GM23338 (cell line): ENCODE results near the gene PBLD. TPM values are rescaled to one million over a fixed set of nuclear protein-coding genes. Genes with fewer than 3 reads are reported as not detected.

Experiments used
- ATAC-seq: fragments of 200-7000 bp; cut with Tn5 transposase; 3 replicates; pipeline ENCODE4 v1.9.1; 2020
- DNase-seq: peaks from one replicate; pipeline ENCODE4 v3.0.0-alpha.2; 2015; ENCODE audit warnings: low spot score
- H2AFZ ChIP-seq: fragments of 200-600 bp; sonication (generic); 2 replicates; pipeline ENCODE4 v1.8.0; 2016; ENCODE audit warnings: antibody characterized with exemption, mild to moderate bottlenecking, moderate library complexity
- H3F3A ChIP-seq: fragments of 200-600 bp; sonication (generic); replicated peaks from 2 replicates; pipeline ENCODE4 v1.8.0; 2017; ENCODE audit warnings: antibody characterized with exemption, mixed run types, low read depth
- H3K27ac ChIP-seq: fragments of 200-600 bp; sonication (generic); 2 replicates; pipeline ENCODE4 v1.6.1; 2016; ENCODE audit warnings: low read depth
- H3K27me3 ChIP-seq: fragments of 200-600 bp; sonication (generic); 2 replicates; pipeline ENCODE4 v1.8.0; 2016; ENCODE audit warnings: mild to moderate bottlenecking, mixed run types, moderate library complexity; ENCODE audit not compliant: insufficient read depth
- H3K36me3 ChIP-seq: fragments of 200-600 bp; sonication (generic); 2 replicates; pipeline ENCODE4 v1.8.0; 2016; ENCODE audit warnings: mild to moderate bottlenecking; ENCODE audit not compliant: insufficient read depth
- H3K4me1 ChIP-seq: fragments of 200-600 bp; sonication (generic); 2 replicates; pipeline ENCODE4 v1.8.0; 2016; ENCODE audit warnings: mild to moderate bottlenecking, moderate library complexity; ENCODE audit not compliant: insufficient read depth
- H3K4me2 ChIP-seq: fragments of 200-600 bp; sonication (generic); 2 replicates; pipeline ENCODE4 v1.7.1; 2017; ENCODE audit warnings: mixed run types
- H3K4me3 ChIP-seq: fragments of 200-600 bp; sonication (generic); 2 replicates; pipeline ENCODE4 v1.6.1; 2016; ENCODE audit warnings: mixed run types
- H3K79me2 ChIP-seq: fragments of 200-600 bp; sonication (generic); replicated peaks from 2 replicates; pipeline ENCODE4 v1.8.0; 2017; ENCODE audit warnings: mild to moderate bottlenecking; ENCODE audit not compliant: insufficient read depth
- H3K9me2 ChIP-seq: fragments of 200-600 bp; sonication (generic); 2 replicates; pipeline ENCODE4 v1.8.0; 2017; ENCODE audit not compliant: insufficient read depth
- H4K20me1 ChIP-seq: fragments of 200-600 bp; sonication (generic); replicated peaks from 2 replicates; pipeline ENCODE4 v1.8.0; 2017; ENCODE audit warnings: mild to moderate bottlenecking; ENCODE audit not compliant: insufficient read depth
- H3K27ac Mint-ChIP-seq: 2 replicates; pipeline ENCODE4 v1.8.0; 2020; ENCODE audit warnings: inconsistent platforms, mild to moderate bottlenecking, moderate library complexity, mixed read lengths
- H3K27me3 Mint-ChIP-seq: 3 replicates; pipeline ENCODE4 v1.8.0; 2022; ENCODE audit warnings: low read depth, mild to moderate bottlenecking, moderate library complexity, mixed read lengths, inconsistent platforms; ENCODE audit not compliant: insufficient read depth, poor library complexity
- H3K36me3 Mint-ChIP-seq: 3 replicates; pipeline ENCODE4 v1.8.0; 2021; ENCODE audit warnings: low read depth, mild to moderate bottlenecking, inconsistent platforms, moderate library complexity, mixed read lengths
- H3K4me1 Mint-ChIP-seq: 3 replicates; pipeline ENCODE4 v1.8.0; 2020; ENCODE audit warnings: mild to moderate bottlenecking, inconsistent platforms, mixed read lengths
- H3K4me3 Mint-ChIP-seq: 3 replicates; pipeline ENCODE4 v1.8.0; 2021; ENCODE audit warnings: moderate library complexity, mild to moderate bottlenecking, inconsistent platforms, mixed read lengths
- H3K9me3 Mint-ChIP-seq: 3 replicates; pipeline ENCODE4 v1.8.0; 2020; ENCODE audit warnings: moderate library complexity, mild to moderate bottlenecking, inconsistent platforms, mixed read lengths
- CREB1 ChIP-seq: fragments of 250-450 bp; sonication (Bioruptor Pico); IDR thresholded peaks from 2 replicates; pipeline ENCODE4 v1.5.0; 2020; ENCODE audit warnings: low read depth, mild to moderate bottlenecking, moderate library complexity
- CTCF ChIP-seq, 2 experiments: fragments of 200-600 bp in 1 of 2; sonication (generic) in 1 of 2; conservative IDR thresholded peaks; 2 replicates each; pipeline versions ENCODE4 v1.5.1 to v1.6.1; 2016 to 2017; ENCODE audit warnings: antibody characterized with exemption in 2 of 2, low read depth in 2 of 2, mild to moderate bottlenecking in 2 of 2, moderate library complexity in 1 of 2
- ETS1 ChIP-seq: IDR thresholded peaks from 2 replicates; pipeline ENCODE4 v1.6.1; 2016; ENCODE audit warnings: antibody characterized with exemption
- EZH2 ChIP-seq: fragments of 200-600 bp; sonication (generic); IDR thresholded peaks from one replicate; pipeline ENCODE4 v1.8.0; 2017; ENCODE audit warnings: antibody characterized with exemption, mild to moderate bottlenecking, low read depth; ENCODE audit not compliant: unreplicated experiment
- EZH2phosphoT487 ChIP-seq: fragments of 200-600 bp; sonication (generic); IDR thresholded peaks from one replicate; pipeline ENCODE4 v1.8.1; 2018; ENCODE audit warnings: antibody characterized with exemption; ENCODE audit not compliant: unreplicated experiment
- JUNB ChIP-seq: IDR thresholded peaks from one replicate; pipeline ENCODE4 v1.6.1; 2016; ENCODE audit warnings: antibody characterized with exemption; ENCODE audit not compliant: unreplicated experiment
- NANOG ChIP-seq: IDR thresholded peaks from 2 replicates; pipeline ENCODE4 v1.6.1; 2016; ENCODE audit warnings: antibody characterized with exemption, borderline replicate concordance
- POLR2AphosphoS5 ChIP-seq: IDR thresholded peaks from 2 replicates; pipeline ENCODE4 v1.6.1; 2016; ENCODE audit warnings: antibody characterized with exemption, low read depth
- REST ChIP-seq: IDR thresholded peaks from one replicate; pipeline ENCODE4 v1.6.1; 2018; ENCODE audit warnings: antibody characterized with exemption; ENCODE audit not compliant: unreplicated experiment
- STAT1 ChIP-seq: IDR thresholded peaks from one replicate; pipeline ENCODE4 v1.6.1; 2016; ENCODE audit warnings: antibody characterized with exemption; ENCODE audit not compliant: unreplicated experiment
- ZNF114 ChIP-seq: fragments of 250-450 bp; sonication (Bioruptor Pico); IDR thresholded peaks from 2 replicates; pipeline ENCODE4 v1.5.0; 2020; ENCODE audit warnings: mild to moderate bottlenecking, moderate library complexity
- ZNF331 ChIP-seq: fragments of 250-450 bp; sonication (Bioruptor Pico); IDR thresholded peaks from 2 replicates; pipeline ENCODE4 v1.5.0; 2020; ENCODE audit warnings: low read depth, mild to moderate bottlenecking, moderate library complexity
- ZNF462 ChIP-seq: fragments of 250-450 bp; sonication (Bioruptor Pico); IDR thresholded peaks from 2 replicates; pipeline ENCODE4 v1.5.0; 2020; ENCODE audit warnings: mild to moderate bottlenecking, moderate library complexity
- polyA plus RNA-seq: library from polyadenylated mRNA; unstranded; fragments of >200 nt; fragmentation: Nextera tagmentation; extraction: Ambion mirVana; gene quantifications from 2 replicates; pipeline ENCODE4 v1.2.1, GENCODE V29; 2016
- total RNA-seq: library from RNA; depleted of rRNA; stranded (reverse); fragments of >200 nt; shearing (Covaris generic); gene quantifications from 2 replicates; pipeline ENCODE4 v1.2.3, GENCODE V29; 2014

PBLD gene
- total and polyA plus RNA-seq, 2 experiments from 2014 or later, result 0.90 to 1.5 TPM

GRCh38 chr10:68364101-68364886 lies 31.6 kb upstream of the PBLD start:
- no peaks in the 10 kb centered on the region for H3K27me3 ChIP-seq
- DNase-seq (no peak), ATAC-seq (no peak)
- no peaks in the 10 kb centered on the region for H3K9me2 ChIP-seq
- TF ChIP-seq STAT1 (no peak), REST (no peak), EZH2phosphoT487 (no peak), JUNB (no peak), EZH2 (no peak), ETS1 (no peak), POLR2AphosphoS5 (no peak), ZNF331 (no peak), NANOG (no peak), ZNF462 (CRISPR knock-in tag) (no peak), ZNF114 (CRISPR knock-in tag) (no peak), CREB1 (CRISPR knock-in tag) (no peak), CTCF (conservative IDR thresholded peaks at IDR 0.05; ENCODE audit: low read depth in 2 of 2) (no peak)
- no peak overlapping the region for H3K27ac ChIP-seq
- H3K4me2 ChIP-seq, result no peak overlapping the region
- no peaks in the 10 kb centered on the region for H4K20me1 ChIP-seq
- Mint-ChIP-seq H3K36me3 (peaks cover 8% of the 10 kb centered on the region; the same call in 2 of the 3 replicates), H3K27me3 (peaks cover 2% of the 10 kb centered on the region), H3K4me3 (no peak overlapping the region), H3K4me1 (no peaks in the 10 kb centered on the region), H3K27ac (no peak overlapping the region), H3K9me3 (no peaks in the 10 kb centered on the region)
- no peak overlapping the region for H3K4me3 ChIP-seq
- H3K36me3 ChIP-seq, result peaks cover 9% of the 10 kb centered on the region; the same call in 1 of the 2 replicates
- H3K79me2 ChIP-seq, result no peaks in the 10 kb centered on the region
- H3F3A ChIP-seq, result no peaks in the 10 kb centered on the region
- H2AFZ ChIP-seq, result no peak overlapping the region
- no peaks in the 10 kb centered on the region for H3K4me1 ChIP-seq
